ENCODE data around the gene PRR12.

GRCh38 chr19:49624967-49625910 lies 34.3 kb downstream of the PRR12 start:
- TF ChIP-seq CTCF (IDR thresholded peaks at IDR 0.05; ENCODE audit: borderline replicate concordance, extremely low read depth, low read length, poor library complexity, severe bottlenecking): no peak
- TF ChIP-seq EZH2 (IDR thresholded peaks at IDR 0.05; ENCODE audit: borderline replicate concordance, low read depth, low read length, severe bottlenecking): no peak
